HG02943 (cell line): ENCODE measurements around the gene RNF8.
"Not testable (repeated sequence)": the region's sequence is repeated elsewhere in the genome, so short reads cannot be mapped to it uniquely, and the experiment has no call there.

ENCODE experiments used
- ATAC-seq: cut with Tn5 transposase; IDR thresholded peaks from one replicate; pipeline ENCODE4 v1.9.1; 2021; ENCODE audit warnings: mild to moderate bottlenecking, low read depth, moderate library complexity; ENCODE audit not compliant: unreplicated experiment

Gene RNF8

GRCh38 chr6:37435816-37436215, 82.0 kb downstream of the RNF8 start:
- ATAC-seq: no peak

DNA sequence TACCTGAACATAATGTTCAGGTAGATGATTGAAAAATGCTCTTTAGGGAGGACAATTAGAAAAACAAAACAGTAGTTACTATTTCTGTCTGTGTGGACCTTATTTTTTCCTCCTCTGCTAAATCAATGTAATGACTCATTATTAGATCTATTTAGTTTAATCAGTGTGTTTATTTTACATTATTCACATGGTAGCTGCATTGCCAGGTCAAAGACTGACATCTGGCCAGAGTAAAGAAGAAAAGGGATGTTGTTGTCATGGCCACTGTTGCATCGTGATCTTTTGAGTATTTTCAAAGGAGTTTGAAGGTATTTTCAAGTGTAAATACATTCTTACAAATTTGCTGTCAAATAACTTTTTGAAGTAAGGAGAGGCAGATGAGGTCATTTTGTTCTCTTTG, 85.1 kb downstream of the RNF8 start:
- no peak for ATAC-seq

DNA sequence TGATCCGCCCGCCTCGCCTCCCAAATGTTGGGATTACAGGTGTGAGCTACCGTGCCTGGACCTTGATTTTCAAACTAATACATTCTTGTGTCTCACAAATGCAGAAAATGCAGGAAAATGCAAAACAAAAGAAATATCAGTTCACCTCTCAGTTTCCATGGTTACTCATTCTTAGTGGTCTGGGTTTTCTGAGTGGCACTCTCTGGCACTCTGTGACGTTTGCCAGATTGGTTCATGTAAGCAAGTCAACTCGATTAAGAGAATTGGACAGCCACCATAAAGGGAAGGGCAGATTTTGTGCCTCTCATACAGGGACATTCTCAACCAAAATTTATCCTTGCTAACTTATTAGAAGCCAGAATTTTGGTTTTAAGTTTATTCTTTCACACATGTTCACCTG, 87.9 kb downstream of the RNF8 start:
- ATAC-seq: no peak

DNA sequence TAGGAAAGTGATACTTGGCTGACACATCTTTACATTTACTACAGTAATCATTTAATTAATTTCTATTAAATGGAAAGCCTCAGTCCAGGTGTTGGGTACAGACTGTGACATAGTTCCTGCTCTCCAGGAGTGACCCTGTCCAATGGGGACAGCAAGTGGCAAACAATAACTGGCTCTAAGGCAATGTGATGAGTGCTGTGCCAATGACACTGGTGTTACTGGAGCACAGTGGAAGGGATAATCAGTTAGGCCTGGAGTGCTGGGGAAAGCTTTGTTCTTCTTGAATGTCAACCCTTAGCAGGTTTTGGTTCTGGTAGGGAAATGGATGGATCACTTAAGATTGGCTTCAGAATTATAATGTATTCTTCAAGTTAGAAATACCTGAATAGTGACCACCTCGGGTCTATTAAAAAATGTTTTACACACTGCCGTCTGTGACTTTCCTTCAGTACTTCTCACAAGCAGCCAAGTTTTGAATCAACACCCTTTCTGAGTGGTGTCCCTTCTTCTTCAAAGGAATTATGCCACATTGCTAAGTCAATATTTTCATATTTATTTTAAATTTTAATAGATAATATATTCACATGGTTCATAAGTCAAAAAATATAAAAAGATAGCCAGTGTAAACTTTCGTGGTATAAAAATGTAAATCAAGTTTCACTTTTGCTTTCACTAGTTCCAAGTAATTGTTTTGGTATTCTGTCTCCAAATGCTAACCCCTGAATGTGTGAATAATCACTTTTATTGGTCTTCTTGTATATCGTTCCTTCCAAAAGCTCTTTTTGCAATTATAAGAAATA, 88.8 kb downstream of the RNF8 start:
- ATAC-seq: no peak

DNA sequence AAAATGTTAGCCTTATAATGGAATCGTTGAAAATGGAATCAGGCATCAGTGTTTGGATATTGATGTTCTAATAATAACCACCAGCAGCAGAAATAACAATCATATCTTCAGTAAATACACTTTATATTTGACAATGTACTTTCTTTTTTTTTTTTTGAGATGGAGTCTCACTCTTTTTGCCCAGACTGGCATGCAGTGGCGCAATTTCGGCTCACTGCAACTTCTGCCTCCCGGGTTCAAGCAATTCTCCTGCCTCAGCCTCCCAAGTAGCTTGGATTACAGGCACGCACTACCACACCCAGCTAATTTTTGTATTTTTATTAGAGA, 89.4 kb downstream of the RNF8 start:
- ATAC-seq: not testable (repeated sequence)
